HCT116 (cell line): ENCODE data around the gene KRI1.
A peak's percentile ranks its signal among the peaks of the same experiment; 100 is the strongest.

ENCODE experiments used
- EGR1 ChIP-seq: IDR thresholded peaks from 2 replicates; pipeline ENCODE4 v1.6.1; 2012; ENCODE audit warnings: low read depth
- EZH2 ChIP-seq: fragments of 200-600 bp; sonication (generic); IDR thresholded peaks from 2 replicates; pipeline ENCODE4 v1.6.1; 2017; ENCODE audit warnings: antibody characterized with exemption, mixed run types
- POLR2A ChIP-seq: IDR thresholded peaks from 2 replicates; pipeline ENCODE4 v1.7.0; 2011; ENCODE audit warnings: borderline replicate concordance; ENCODE audit not compliant: insufficient read depth, insufficient read length; ENCODE audit errors: extremely low read depth
- RAD21 ChIP-seq: IDR thresholded peaks from 2 replicates; pipeline ENCODE4 v1.6.1; 2012; ENCODE audit warnings: low read depth, mild to moderate bottlenecking
- SRF ChIP-seq: IDR thresholded peaks from 2 replicates; pipeline ENCODE4 v1.6.1; 2012; ENCODE audit warnings: low read depth
- ZFX ChIP-seq: fragments of 450-650 bp; IDR thresholded peaks from 2 replicates; pipeline ENCODE4 v1.6.1; 2017
- TF ChIP-seq, protein P1 (sequence below), 3 experiments: fragments of 200-600 bp in 1 of 3; sonication (generic) in 1 of 3; IDR thresholded peaks in 2 of 3; conservative IDR thresholded peaks in 1 of 3; 2 replicates each; pipeline ENCODE4 v1.5.1; 2012 to 2017; ENCODE audit warnings: low read depth in 2 of 3, low read length in 2 of 3, antibody characterized with exemption in 1 of 3, borderline replicate concordance in 1 of 3, control low read depth in 1 of 3, mild to moderate bottlenecking in 1 of 3, mixed read lengths in 1 of 3, mixed run types in 1 of 3, moderate library complexity in 1 of 3; ENCODE audit not compliant: insufficient read depth in 1 of 3

GRCh38 chr19:10580979-10581631 lies 15.3 kb upstream of the KRI1 start:
- TF ChIP-seq, protein P1, sequence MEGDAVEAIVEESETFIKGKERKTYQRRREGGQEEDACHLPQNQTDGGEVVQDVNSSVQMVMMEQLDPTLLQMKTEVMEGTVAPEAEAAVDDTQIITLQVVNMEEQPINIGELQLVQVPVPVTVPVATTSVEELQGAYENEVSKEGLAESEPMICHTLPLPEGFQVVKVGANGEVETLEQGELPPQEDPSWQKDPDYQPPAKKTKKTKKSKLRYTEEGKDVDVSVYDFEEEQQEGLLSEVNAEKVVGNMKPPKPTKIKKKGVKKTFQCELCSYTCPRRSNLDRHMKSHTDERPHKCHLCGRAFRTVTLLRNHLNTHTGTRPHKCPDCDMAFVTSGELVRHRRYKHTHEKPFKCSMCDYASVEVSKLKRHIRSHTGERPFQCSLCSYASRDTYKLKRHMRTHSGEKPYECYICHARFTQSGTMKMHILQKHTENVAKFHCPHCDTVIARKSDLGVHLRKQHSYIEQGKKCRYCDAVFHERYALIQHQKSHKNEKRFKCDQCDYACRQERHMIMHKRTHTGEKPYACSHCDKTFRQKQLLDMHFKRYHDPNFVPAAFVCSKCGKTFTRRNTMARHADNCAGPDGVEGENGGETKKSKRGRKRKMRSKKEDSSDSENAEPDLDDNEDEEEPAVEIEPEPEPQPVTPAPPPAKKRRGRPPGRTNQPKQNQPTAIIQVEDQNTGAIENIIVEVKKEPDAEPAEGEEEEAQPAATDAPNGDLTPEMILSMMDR (IDR thresholded peaks at IDR 0.05 in 2 of 3, conservative IDR thresholded peaks at IDR 0.05 in 1 of 3; ENCODE audit: borderline replicate concordance in 1 of 3, insufficient read depth in 1 of 3, low read depth in 2 of 3, low read length in 2 of 3): peak; percentile 98 to 99 (median 99)
- TF ChIP-seq EZH2 (no peak), POLR2A (no peak), EGR1 (no peak), ZFX (no peak), RAD21 (peak; percentile 97), SRF (no peak)
